Keratinocyte (primary cell): ENCODE results near the gene RNF17. TPM values are rescaled to one million over a fixed set of nuclear protein-coding genes. Genes with fewer than 3 reads are reported as not detected.
A peak's percentile ranks its signal among the peaks of the same experiment; 100 is the strongest.

Experiments used
- DNase-seq: peaks from one replicate; pipeline ENCODE4 v3.0.0-alpha.2; 2011; ENCODE audit warnings: low read depth, missing footprints, low spot score
- FAIRE-seq: peaks from 2 replicates; lab custom pipeline; 2011; peaks lifted over from hg19 to GRCh38; lab: Jason Lieb, UNC
- H2AFZ ChIP-seq: 2 replicates; pipeline ENCODE4 v1.6.0; 2012; ENCODE audit warnings: low read length, control low read depth, inconsistent platforms; ENCODE audit not compliant: control insufficient read depth
- H3K27ac ChIP-seq: 2 replicates; pipeline ENCODE4 v1.5.1; 2011; ENCODE audit warnings: low read length; ENCODE audit not compliant: control insufficient read depth, insufficient read depth
- H3K27me3 ChIP-seq: 3 replicates; pipeline ENCODE4 v1.6.0; 2011; ENCODE audit warnings: low read length; ENCODE audit not compliant: control insufficient read depth, insufficient read depth; ENCODE audit errors: extremely low read depth
- H3K36me3 ChIP-seq, 2 experiments: 2 replicates in 1 of 2; 3 replicates in 1 of 2; pipeline ENCODE4 v1.5.1; 2011; ENCODE audit warnings: low read length in 2 of 2, mild to moderate bottlenecking in 1 of 2; ENCODE audit not compliant: control insufficient read depth in 2 of 2, insufficient read depth in 2 of 2; ENCODE audit errors: extremely low read depth in 1 of 2
- H3K4me1 ChIP-seq: 3 replicates; pipeline ENCODE4 v1.5.1; 2011; ENCODE audit warnings: low read length; ENCODE audit not compliant: control insufficient read depth, insufficient read depth; ENCODE audit errors: extremely low read depth
- H3K4me2 ChIP-seq: 3 replicates; pipeline ENCODE4 v1.6.0; 2011; ENCODE audit warnings: low read depth, low read length; ENCODE audit not compliant: control insufficient read depth, insufficient read depth; ENCODE audit errors: extremely low read depth
- H3K4me3 ChIP-seq, 3 experiments: fragments of 200-600 bp in 1 of 3; sonication (generic) in 1 of 3; 2 replicates in 2 of 3; 3 replicates in 1 of 3; pipeline ENCODE4 v1.5.1; 2011 to 2016; ENCODE audit warnings: low read length in 3 of 3, mild to moderate bottlenecking in 3 of 3, control low read depth in 2 of 3, inconsistent platforms in 1 of 3, low read depth in 1 of 3, mixed read lengths in 1 of 3, mixed run types in 1 of 3, moderate library complexity in 1 of 3; ENCODE audit not compliant: control insufficient read depth in 2 of 3, insufficient read depth in 2 of 3; ENCODE audit errors: extremely low read depth in 1 of 3
- H3K79me2 ChIP-seq: 2 replicates; pipeline ENCODE4 v1.6.0; 2012; ENCODE audit warnings: low read length; ENCODE audit not compliant: control insufficient read depth, insufficient read depth
- H3K9ac ChIP-seq: 3 replicates; pipeline ENCODE4 v1.6.0; 2011; ENCODE audit warnings: low read length; ENCODE audit not compliant: control insufficient read depth, insufficient read depth; ENCODE audit errors: extremely low read depth
- H3K9me1 ChIP-seq: 3 replicates; pipeline ENCODE4 v1.6.0; 2011; ENCODE audit warnings: low read length; ENCODE audit not compliant: control insufficient read depth, insufficient read depth; ENCODE audit errors: extremely low read depth
- H3K9me3 ChIP-seq: 2 replicates; pipeline ENCODE4 v1.5.1; 2012; ENCODE audit warnings: low read depth, low read length; ENCODE audit not compliant: control insufficient read depth
- H4K20me1 ChIP-seq: 3 replicates; pipeline ENCODE4 v1.6.0; 2011; ENCODE audit warnings: low read length; ENCODE audit not compliant: control insufficient read depth, insufficient read depth; ENCODE audit errors: extremely low read depth
- EZH2 ChIP-seq: IDR thresholded peaks from one replicate; pipeline ENCODE4 v1.6.1; 2012; ENCODE audit warnings: inconsistent platforms, mild to moderate bottlenecking, low read length, moderate library complexity
- dilution Hi-C: fragments of 300-500 bp; cut with MboI; formaldehyde crosslinking; loops from one replicate; pipeline ENCODE4 v1.7.0; 2020; ENCODE audit warnings: low sequenced_read_pairs; ENCODE audit not compliant: extremely low pct_ligation_motif_present
- polyA plus RNA-seq, 5 experiments: library from polyadenylated mRNA; depleted of rRNA in 3 of 5; stranded (reverse) in 3 of 5; stranded (forward) in 1 of 5; unstranded in 1 of 5; fragments of >200 nt; gene quantifications; 1 replicate in 1 of 5; 2 replicates in 3 of 5; 3 replicates in 1 of 5; pipeline versions ENCODE4 v1.2.1 to v1.2.3, GENCODE V29; 2011 to 2012; ENCODE audit warnings: missing spikeins in 2 of 5, low read depth in 1 of 5, low replicate concordance in 1 of 5
- TF ChIP-seq, protein P1 (sequence below), 3 experiments: IDR thresholded peaks in 1 of 3; conservative IDR thresholded peaks in 1 of 3; optimal IDR thresholded peaks in 1 of 3; 2 replicates in 2 of 3; 3 replicates in 1 of 3; pipeline versions ENCODE3 to v1.5.1; 2011; ENCODE audit warnings: low read length in 3 of 3, mild to moderate bottlenecking in 3 of 3, moderate library complexity in 2 of 3, control low read depth in 1 of 3, inconsistent platforms in 1 of 3; ENCODE audit not compliant: insufficient read depth in 2 of 3; ENCODE audit errors: extremely low read depth in 1 of 3

Gene RNF17
- polyA plus RNA-seq, 1 donor (not counting 4 experiments of a cell fraction or from before 2014, with no cell fraction given), result not detected

GRCh38 chr13:24747248-24748060 is 16.5 kb upstream of the RNF17 start:
- dilution Hi-C loops, result no loop called here
- Histone ChIP-seq H3K4me1 (peaks cover 7% of the 10 kb centered on the region), H3K79me2 (no peaks in the 10 kb centered on the region), H3K27me3 (peaks cover 38% of the 10 kb centered on the region), H2AFZ (peak overlapping the region; percentile 24), H3K27ac (no peak overlapping the region), H3K9ac (no peak overlapping the region), H3K9me3 (no peaks in the 10 kb centered on the region), H3K9me1 (no peaks in the 10 kb centered on the region), H3K4me3 (peak overlapping the region; percentile 33 to 57 (median 50)), H3K36me3 (no peaks in the 10 kb centered on the region), H3K4me2 (peak overlapping the region; percentile 59), H4K20me1 (no peaks in the 10 kb centered on the region)
- TF ChIP-seq, protein P1, sequence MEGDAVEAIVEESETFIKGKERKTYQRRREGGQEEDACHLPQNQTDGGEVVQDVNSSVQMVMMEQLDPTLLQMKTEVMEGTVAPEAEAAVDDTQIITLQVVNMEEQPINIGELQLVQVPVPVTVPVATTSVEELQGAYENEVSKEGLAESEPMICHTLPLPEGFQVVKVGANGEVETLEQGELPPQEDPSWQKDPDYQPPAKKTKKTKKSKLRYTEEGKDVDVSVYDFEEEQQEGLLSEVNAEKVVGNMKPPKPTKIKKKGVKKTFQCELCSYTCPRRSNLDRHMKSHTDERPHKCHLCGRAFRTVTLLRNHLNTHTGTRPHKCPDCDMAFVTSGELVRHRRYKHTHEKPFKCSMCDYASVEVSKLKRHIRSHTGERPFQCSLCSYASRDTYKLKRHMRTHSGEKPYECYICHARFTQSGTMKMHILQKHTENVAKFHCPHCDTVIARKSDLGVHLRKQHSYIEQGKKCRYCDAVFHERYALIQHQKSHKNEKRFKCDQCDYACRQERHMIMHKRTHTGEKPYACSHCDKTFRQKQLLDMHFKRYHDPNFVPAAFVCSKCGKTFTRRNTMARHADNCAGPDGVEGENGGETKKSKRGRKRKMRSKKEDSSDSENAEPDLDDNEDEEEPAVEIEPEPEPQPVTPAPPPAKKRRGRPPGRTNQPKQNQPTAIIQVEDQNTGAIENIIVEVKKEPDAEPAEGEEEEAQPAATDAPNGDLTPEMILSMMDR (optimal IDR thresholded peaks at IDR 0.05 in 1 of 3, IDR thresholded peaks at IDR 0.05 in 1 of 3, conservative IDR thresholded peaks at IDR 0.05 in 1 of 3; ENCODE audit: extremely low read depth in 1 of 3, insufficient read depth in 2 of 3, low read length in 3 of 3), result no peak
- TF ChIP-seq EZH2, result no peak
- DNase-seq, result no peak
- no peak for FAIRE-seq

- dilution Hi-C loops, result no loop called here
- Histone ChIP-seq H3K27me3 (peaks cover 38% of the 10 kb centered on the region), H3K4me1 (peaks cover 7% of the 10 kb centered on the region), H4K20me1 (no peaks in the 10 kb centered on the region), H3K36me3 (no peaks in the 10 kb centered on the region), H3K9me1 (no peaks in the 10 kb centered on the region), H3K27ac (no peak overlapping the region), H3K9ac (no peak overlapping the region), H2AFZ (no peak overlapping the region), H3K4me2 (peak overlapping the region; percentile 59), H3K9me3 (no peaks in the 10 kb centered on the region), H3K79me2 (no peaks in the 10 kb centered on the region), H3K4me3 (peak overlapping the region in 1 of 3 experiments; percentile 57)
- DNase-seq (no peak), FAIRE-seq (no peak)
- TF ChIP-seq, protein P1 (optimal IDR thresholded peaks at IDR 0.05 in 1 of 3, IDR thresholded peaks at IDR 0.05 in 1 of 3, conservative IDR thresholded peaks at IDR 0.05 in 1 of 3; ENCODE audit: extremely low read depth in 1 of 3, insufficient read depth in 2 of 3, low read length in 3 of 3), result no peak
- no peak for TF ChIP-seq EZH2
Measured at GRCh38 chr13:24748061-24748400, 15.9 kb upstream of the RNF17 start.
